DMS114 treated with DMSO at 0.1 percent for 48 hours (cell line): ENCODE measurements around the gene CAPZB.
"Not testable (repeated sequence)": the region's sequence is repeated elsewhere in the genome, so short reads cannot be mapped to it uniquely, and the experiment has no call there.

Experiments
- DNase-seq: peaks from one replicate; lab custom pipeline; 2025; ENCODE audit not compliant: unreplicated experiment; lab: John Stamatoyannopoulos, UW

Gene CAPZB

DNA sequence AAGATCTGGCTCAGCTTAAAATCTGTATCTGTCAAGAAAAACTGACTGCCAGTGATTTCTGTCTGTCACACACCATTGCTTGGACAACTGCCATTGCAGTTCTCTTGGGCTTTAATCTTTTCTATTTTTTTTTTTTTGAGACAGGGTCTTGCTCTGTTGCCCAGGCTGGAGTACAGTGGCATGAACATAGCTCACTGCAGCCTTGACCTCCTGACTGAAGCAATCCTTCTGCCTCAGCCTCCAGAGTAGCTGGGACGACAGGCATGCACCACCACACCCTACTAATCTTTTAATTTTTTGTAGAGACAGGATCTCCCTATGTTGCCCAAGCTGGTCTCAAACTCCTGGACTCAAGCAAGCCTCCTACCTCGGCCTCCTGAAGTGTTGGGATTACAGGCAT, 14.5 kb upstream of the CAPZB start:
- not testable (repeated sequence) for DNase-seq

DNA sequence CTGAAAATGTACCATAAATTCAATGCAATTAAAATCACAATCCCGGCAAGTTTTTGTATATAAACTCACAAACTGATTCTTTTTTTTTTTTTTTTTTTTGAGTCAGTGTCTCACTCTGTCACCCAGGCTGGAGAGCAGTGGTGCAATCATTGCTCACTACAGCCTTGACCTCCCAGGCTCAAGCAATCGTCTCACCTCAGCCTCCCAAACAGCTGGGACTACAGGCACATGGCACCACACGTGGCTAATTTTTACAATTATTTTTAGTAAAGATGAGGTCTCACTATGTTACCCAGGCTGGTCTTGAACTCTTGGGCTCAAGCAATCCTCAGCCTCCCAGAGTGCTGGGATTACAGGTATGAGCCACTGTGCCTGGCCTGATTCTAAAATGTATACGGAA, 12.1 kb upstream of the CAPZB start:
- not testable (repeated sequence) for DNase-seq

DNA sequence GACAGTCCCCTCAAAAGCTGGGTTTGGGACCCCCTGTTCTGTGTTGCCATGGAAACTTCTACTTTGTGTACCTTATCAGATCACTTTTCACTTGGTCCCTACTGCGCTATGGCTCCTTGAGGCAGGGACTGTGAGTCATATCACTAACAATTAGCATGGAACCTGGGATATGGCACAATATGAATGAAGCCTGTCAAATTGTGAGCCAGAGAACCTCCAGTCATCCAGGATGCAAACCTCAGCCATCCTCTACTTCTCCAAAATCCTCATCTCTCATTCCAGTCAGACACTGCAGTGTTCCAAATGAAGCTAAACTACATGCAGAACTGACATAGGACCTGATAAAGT, 11.2 kb upstream of the CAPZB start:
- DNase-seq, result no peak

DNA sequence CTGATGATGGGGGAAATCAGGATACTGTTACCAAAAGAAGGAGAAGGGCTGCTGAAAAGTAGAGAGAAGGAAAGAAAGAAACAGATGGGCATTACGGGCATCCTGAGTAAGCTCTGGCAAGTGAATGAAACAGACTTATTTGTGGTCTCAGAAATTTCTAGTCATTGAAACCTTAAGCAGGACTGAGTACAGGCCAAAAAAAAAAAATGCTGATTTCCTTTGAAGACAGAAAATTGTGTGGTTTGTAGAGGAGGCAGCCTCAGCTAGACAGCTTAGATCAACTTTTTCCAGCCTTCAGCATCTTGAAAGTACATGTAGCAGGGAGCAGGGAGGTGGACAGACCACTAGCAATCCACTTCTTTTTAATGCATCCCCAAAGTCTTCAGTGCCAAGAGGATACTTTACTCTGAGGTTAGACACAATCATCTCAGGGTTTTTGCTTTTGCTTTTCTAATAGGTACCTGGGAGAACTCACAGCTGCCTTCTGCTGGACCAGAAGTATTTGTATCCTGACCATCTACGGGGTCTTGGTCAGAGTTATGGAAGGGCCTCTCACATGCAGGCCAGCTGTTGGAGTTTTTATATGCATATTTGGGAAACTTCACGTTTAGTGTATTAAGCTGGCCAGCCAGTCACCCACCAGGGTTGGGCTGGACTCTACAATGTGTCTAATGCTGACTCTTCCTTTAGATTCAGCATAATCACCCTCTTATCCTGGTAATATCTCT, 10.6 kb upstream of the CAPZB start:
- DNase-seq, result no peak

DNA sequence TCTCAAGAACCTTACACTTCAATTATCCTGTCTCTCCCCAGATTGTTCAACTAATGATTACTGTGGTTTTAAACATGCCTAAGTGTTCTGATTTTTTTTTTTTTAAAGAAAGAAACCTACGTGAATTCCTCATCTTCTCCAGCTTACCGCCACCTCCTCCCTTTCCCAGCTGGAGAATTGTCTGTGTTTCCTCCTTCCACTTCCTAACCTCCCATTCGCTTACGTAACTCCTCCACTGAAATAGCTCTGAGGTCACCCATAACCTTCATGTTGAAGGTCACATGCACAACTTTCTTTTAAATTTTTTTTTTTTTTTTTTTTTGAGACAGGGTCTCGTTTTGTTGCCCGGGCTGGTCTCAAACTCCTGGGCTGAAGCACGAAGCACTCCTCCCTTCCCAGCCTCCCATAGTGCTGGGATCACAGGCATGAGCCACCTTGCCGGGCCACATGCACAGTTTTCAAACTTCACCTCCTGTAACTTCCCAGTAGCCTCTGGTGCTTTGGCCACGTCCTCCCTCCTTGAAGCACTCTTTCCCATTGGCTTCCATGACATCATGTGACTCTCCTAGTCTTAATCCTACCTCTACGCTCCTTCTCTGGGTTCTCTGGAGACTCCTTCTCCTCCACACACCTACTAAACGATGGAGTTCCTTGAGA, 9.8 kb upstream of the CAPZB start:
- DNase-seq, result no peak

DNA sequence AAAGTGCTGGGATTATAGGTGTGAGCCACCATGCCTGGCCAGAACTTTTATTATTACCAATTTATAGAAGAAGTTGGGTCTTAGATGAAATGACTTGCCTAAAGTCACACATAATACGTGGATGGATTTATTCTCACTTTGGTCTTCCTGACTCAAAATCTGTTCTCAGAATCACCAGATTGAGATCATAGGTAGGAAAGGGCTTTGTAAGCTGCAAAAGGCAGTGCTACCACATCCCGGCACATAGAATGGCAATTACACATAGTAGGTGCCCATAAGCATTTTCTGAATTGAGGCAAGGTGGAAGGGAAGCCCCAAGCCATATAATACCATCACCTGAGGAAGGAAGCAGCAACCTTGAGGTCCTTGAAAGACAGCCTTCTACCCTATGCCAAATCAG, 8.2 kb upstream of the CAPZB start:
- no peak for DNase-seq

DNA sequence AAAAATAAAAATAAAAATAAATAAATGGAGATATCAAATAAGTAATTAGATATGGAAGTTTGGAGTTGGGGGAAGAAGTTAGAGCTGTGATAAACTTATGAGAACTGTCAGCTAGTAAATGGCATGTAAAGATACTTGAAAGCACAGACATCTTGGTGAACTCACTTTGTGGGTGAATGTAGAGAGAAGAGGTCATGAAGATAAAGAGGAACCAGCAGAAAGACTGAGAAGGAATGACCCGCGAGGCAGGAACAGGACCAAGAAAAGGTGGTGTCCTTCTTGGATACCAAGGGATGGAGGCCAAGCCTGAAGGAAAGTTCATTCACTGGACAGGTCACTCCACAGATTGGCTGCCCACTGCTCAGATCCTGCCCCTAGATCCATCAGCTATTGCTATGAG, 4.7 kb upstream of the CAPZB start:
- no peak for DNase-seq

DNA sequence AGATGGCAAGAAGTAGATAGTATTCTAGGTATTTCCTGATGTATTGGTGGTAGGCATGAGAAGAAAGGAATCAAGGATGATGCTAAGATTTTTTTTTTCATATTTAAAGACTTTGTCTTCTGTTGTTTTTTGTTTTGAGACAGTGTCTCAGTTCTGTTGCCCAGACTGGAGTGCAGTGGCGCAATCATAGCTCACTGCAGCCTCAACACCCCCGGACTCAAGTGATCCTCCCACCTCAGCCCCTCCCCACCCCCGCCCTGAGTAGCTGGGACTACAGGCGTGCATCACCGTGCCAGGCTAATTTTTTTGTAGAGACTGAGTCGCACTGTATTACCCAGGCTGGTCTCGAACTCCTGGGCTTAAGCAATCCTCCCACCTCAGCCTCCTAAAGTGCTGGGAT, 2.8 kb upstream of the CAPZB start:
- DNase-seq, result no peak

DNA sequence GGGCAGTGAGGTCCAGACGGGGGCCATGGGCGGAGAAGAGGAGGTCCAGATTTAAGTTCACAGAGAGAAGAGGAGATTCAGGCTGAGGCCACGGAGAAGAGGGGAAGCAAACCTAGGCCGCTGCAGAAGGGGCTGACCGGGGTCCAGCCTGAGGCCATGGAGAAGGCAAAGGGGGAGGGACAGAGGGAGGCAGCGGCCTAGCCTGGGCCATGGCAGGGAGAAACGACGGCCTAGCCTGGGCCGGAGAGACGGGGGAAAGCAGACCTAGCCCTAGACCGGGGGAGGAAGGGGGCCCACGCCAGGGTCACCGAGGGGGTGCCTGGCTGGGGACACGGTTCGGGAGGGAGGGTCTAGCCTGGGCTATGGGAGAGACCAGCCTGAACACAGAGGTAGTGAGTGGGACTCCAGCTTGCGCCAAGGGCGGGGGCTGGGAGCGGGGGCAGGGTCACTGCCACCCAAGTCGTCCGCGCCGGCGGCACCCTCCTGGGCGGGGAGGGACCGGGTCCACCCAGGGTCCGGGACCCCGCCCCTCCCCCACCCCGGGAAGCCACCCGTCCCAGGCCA, 459 bp downstream of the CAPZB start:
- DNase-seq, result no peak

DNA sequence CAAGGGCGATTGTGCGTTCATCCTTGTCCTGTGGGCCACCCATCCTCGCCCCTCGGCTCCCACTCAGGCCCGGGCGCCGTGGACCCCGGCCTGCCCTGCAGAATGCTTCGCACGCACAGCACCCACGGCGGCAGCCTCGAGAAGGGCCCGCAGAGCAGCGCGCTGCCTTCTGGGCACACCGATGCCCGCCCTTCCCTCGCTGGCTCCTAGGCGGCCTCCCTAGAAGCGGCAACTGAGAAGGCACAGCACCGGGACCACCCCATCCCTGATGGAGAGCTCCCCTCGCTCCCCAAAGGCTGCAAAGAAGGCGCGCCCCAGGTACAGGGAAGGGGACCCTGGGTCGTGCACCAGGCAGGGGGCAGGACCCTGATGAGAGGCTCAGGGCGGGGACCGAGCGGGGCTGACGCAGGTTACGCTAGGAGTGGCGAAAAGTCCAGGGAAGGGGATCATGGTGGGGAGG, 971 bp downstream of the CAPZB start:
- DNase-seq, result no peak

DNA sequence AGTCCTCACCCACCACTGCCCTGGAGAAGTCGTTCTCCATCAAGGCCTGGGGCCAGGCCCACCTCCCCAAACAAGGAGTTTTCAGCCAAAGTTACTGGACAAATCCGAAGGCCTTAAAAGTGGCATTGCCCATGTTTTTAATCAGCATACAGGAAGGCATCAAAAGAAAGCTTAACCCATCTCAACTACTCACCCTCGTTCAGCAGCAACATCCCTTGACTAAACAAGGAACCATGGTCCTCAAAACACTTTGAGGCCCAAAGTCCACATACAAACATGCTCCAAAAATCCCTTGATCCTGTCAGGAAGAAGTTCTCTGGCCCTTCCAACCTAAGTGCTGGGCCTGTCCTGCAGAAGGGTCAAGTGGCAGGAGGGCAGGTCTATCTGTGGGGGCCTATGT, 1.6 kb downstream of the CAPZB start:
- no peak for DNase-seq

DNA sequence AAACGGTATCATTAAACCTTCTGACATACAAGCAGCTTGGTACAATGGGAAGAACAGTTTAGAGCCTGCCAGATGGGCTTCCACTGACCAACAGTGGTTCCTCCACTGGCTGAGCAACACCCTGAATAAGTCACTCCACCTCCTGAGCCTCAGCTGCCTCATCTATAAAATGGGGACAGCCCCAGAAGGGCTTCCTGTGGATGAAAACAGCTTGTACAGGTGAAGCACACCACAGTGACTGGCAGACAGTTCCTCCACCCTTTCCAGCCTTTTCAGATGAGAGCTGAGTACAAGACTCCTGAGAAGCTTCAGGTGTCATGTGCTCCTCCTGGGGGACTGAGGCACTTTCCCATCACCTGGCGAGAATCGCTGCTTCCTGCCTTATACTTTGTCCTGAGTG, 2.1 kb downstream of the CAPZB start:
- no peak for DNase-seq

DNA sequence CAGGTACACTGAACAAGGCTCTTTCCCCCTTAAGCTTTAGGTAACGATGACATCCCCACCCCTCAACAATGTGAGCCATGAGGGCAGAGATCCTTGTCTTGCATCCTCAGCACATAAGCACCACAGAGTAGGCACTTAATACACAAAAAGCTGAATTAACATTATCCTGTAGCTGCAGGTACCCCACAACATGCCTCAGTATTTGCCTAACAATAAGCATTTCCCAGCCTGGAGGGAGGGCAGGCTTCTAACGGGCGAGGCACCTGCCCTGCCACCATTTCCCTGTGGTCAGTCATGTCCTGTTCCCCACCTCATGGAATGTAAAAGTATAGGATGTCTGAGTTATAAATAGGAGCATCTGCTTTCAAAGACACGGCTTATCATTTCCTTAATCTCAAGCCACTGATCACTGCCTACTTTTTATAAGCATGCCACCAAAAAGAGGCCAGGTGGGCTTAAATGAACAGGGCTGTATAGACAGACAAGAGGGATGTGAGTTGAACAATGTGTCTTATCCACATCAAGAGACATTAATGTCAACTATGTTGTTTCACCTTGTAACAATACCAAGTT, 3.4 kb downstream of the CAPZB start:
- no peak for DNase-seq

DNA sequence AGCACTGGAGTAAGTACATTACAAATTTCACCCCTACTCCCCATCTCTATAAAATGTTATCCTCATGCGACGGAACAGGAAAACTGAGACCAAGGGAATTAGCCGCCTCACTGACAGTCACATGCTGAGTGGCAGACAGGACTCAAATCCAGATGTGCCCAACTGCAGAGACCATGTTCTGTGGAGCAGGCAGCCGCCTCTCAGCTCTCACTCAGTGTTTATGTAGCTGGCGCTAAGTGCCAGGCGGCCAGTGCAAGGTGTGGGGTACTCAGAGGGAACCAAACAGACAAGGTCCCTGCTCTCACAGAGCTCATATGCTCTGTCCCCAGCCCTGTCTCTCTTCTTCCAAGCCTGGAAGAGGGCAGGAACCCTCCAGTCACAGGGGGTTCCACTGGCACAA, 5.1 kb downstream of the CAPZB start:
- no peak for DNase-seq

DNA sequence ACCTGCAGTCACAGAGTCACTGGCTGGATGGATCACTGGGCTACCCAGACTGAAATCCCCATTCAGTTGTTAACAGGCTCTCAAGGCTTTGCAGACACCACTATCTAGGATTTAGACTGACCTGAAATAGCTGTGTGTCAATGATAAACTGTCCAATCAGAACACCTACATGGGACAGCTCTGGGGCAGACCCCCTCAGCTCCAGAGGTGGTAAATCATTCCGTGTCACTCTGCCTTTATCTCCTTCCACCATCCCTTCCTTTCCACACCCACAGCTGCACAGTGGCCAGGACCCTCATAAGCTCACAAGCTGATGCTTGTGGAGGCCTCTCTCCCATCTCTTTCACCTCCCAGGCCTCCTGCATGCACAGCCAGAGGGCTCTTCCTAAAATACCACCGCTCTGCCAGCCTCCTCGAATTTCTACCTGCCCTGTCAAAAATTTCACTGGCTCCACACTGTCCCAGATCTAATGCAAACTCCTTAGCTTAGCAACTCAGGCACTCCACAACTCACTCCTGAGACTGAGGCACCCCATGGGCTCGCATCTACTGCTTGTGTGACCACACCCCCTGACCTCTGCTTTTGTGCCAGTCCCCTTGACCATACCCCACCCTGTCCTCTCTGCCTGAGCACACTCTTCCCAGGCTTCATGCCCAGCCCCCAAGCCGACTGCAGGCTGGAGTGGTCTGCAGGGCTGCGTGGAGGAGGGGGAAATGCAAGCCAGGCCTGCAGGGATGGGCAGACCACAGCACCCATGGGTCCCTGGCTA, 5.8 kb downstream of the CAPZB start:
- no peak for DNase-seq

DNA sequence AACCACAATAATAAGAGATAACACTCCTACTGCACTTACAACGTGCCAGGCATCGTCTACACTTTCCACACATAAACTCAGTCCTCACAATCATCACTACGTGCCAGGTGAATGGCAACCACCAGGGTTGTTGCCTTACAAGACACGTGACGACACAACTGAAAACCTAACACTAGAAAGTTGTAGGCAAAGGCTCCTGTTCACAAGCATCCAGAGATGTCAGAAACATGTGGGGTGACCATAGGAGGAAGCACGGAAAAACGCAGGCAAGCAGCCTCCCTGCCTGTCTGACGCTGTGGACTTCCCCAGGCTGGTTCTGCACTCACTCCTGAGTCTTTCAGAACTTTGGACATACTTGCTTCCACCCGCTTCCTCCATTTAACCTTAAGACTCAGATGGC, 7.0 kb downstream of the CAPZB start:
- DNase-seq, result no peak

DNA sequence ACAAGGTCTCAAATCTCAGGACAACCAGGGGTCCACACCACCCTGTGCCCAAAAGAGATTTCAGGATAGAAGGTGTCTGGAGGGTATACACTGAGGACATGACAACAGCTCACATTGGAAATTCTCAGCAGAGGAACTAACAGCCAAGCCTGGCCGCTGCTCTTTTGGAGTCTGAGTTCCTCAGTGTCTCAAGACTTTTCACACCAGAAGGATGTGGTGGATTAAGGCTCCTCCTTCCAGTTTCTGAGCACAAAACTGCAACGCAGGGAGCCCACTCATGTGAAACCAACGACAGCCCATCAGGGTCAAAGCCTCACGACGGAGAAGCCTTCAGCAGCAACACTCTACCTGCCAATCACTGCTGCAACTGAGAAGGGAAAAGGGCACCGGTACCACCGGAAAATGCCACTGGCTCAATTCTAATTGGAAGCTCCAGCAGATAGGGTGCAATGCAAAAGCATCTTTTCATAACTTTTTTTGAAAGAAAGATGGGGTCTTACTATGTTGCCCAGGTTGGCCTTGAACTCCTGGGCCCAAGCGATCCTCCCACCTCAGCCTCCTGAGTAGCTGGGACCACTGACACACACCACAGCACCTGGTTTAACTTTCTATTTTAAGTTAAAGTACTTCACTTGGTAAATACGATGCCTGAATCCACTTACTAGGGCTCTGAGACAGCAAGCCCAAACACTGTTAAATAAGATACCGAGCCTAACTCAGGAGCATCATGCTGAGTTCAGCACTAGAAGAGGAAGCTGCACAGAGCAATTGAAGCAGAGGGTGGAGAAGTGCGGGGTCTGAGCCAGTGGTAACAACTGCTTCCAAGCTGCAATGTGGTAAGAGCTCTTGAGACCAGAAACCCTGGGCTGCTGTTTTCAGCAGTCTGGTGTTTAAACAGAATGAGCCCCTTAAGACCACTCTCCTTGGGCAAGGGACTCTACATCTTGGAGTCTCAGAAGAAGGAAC, 7.8 kb downstream of the CAPZB start:
- no peak for DNase-seq

DNA sequence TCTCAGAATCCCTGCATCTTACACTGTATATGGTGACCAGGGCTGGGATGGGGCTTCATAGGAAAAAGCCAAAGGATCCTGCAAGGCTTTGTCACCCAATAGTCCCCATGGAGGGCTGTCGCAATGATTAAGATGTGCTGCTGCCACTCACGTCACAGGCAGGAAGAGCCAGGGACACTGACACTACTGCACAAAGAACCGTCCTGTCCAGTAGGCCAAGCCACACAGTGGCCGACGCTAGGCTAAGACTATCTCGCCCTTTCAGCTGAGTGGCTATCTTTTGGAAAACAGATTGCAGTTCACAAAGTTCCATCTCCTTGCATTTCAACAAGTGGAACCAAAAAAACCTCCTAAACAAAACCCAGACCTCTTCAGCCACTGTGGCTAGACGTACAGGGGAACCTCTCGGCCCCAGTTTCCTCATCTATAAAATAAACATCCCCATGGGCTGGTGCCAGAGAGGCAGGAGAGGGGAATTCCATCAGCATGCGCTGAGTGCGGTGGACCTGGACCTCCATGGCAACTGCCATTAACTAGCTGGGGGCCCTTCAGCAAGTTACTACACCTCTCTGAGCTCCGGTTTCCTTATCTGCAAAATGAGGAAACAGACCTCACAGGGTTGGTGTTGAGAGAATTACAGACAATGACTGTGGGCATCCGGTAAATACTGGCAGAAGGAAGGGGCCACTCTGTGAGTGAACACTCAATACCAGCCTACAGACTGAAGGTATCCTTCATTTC, 8.7 kb downstream of the CAPZB start:
- DNase-seq, result no peak

DNA sequence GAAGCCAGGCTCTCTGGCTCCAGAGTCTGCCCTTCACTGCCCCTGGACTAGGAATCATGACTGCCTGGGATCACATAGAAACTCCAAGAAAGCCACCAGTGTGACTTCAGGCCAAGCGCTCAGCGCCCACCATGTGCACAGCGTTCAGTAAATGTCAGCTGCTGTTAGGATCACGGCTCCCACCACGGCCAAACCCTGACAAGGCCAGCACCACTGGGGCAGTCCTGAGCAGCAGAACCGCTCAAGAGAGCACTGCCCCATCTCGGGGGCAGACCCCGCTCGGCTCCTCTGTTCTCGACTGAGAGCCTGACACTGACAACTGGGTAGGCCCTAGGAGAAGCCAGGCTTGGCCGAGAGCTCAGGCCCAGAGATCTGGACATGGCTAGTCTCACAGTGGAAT, 10.0 kb downstream of the CAPZB start:
- DNase-seq, result no peak

DNA sequence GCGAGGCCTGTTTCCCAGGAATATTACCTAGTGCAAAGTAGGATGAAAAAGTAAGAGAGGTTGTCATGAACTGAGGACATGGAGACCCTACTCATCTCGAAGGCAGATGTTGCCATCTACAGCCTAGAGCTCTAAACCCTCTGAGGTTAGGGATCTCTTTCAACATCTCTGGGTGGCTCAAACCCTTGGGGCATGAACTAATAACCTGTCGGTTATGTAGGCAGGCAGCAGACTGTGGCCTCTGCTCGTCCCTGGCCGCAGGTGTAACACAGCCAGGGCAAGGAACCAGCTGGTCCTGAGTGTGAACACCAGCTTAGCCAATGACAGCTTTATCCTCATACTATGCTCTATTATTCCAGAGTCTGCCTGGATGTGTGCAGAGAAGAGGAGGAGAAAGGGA, 13.2 kb downstream of the CAPZB start:
- no peak for DNase-seq
